ENCODE measurements around the gene AIG1. TPM values are rescaled to one million over a fixed set of nuclear protein-coding genes. Genes with fewer than 3 reads are reported as not detected.

Gene AIG1
- total RNA-seq, 1 donor from 2014 or later, result 37.1 TPM

DNA sequence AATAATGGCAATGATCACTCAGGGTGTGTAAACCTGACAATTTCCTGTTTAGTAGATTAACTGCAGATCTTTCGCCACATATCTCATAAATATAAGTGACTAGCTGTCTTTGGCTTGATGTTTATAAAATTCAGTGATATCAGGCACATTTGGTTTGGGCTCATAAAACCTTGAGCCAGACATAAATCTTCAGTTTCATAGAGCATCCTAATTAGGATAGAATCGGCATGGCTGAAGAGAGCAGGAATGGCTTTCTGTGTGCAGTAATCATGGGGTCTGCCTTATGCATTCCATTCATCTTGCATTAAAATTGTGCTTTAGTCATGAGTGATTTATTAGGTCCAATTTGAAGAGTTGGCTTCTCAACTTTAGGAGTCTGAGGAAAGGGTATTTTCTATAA, 27.2 kb downstream of the AIG1 start:
- DNase-seq (ENCODE audit: low spot score), result no peak
- no peak for TF ChIP-seq EZH2phosphoT487 (IDR thresholded peaks at IDR 0.05)
- no peak for TF ChIP-seq EZH2 (IDR thresholded peaks at IDR 0.05)
- TF ChIP-seq, protein P1, sequence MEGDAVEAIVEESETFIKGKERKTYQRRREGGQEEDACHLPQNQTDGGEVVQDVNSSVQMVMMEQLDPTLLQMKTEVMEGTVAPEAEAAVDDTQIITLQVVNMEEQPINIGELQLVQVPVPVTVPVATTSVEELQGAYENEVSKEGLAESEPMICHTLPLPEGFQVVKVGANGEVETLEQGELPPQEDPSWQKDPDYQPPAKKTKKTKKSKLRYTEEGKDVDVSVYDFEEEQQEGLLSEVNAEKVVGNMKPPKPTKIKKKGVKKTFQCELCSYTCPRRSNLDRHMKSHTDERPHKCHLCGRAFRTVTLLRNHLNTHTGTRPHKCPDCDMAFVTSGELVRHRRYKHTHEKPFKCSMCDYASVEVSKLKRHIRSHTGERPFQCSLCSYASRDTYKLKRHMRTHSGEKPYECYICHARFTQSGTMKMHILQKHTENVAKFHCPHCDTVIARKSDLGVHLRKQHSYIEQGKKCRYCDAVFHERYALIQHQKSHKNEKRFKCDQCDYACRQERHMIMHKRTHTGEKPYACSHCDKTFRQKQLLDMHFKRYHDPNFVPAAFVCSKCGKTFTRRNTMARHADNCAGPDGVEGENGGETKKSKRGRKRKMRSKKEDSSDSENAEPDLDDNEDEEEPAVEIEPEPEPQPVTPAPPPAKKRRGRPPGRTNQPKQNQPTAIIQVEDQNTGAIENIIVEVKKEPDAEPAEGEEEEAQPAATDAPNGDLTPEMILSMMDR (IDR thresholded peaks at IDR 0.05), result no peak
- no peaks in the 10 kb centered on the region for H3K9me3 Mint-ChIP-seq
- Histone ChIP-seq H3K9me3 (ENCODE audit: low read depth) (no peaks in the 10 kb centered on the region), H2AFZ (replicated peaks) (no peak overlapping the region), H3K27me3 (no peaks in the 10 kb centered on the region), H3K9ac (no peak overlapping the region), H3K4me1 (no peaks in the 10 kb centered on the region), H3K4me2 (no peak overlapping the region), H3K36me3 (no peaks in the 10 kb centered on the region), H3K79me2 (ENCODE audit: low read depth) (no peaks in the 10 kb centered on the region), H4K20me1 (ENCODE audit: low read depth) (no peaks in the 10 kb centered on the region), H3F3A (ENCODE audit: low read depth) (no peaks in the 10 kb centered on the region), H3K4me3 (no peak overlapping the region), H3K27ac (no peak overlapping the region)
- H3K4me3 Mint-ChIP-seq, result no peak overlapping the region
- no peaks in the 10 kb centered on the region for H3K36me3 Mint-ChIP-seq
- no peaks in the 10 kb centered on the region for H3K4me1 Mint-ChIP-seq
- no peaks in the 10 kb centered on the region for H3K27me3 Mint-ChIP-seq (ENCODE audit: insufficient read depth, low read depth)
- H3K27ac Mint-ChIP-seq, result no peak overlapping the region

DNA sequence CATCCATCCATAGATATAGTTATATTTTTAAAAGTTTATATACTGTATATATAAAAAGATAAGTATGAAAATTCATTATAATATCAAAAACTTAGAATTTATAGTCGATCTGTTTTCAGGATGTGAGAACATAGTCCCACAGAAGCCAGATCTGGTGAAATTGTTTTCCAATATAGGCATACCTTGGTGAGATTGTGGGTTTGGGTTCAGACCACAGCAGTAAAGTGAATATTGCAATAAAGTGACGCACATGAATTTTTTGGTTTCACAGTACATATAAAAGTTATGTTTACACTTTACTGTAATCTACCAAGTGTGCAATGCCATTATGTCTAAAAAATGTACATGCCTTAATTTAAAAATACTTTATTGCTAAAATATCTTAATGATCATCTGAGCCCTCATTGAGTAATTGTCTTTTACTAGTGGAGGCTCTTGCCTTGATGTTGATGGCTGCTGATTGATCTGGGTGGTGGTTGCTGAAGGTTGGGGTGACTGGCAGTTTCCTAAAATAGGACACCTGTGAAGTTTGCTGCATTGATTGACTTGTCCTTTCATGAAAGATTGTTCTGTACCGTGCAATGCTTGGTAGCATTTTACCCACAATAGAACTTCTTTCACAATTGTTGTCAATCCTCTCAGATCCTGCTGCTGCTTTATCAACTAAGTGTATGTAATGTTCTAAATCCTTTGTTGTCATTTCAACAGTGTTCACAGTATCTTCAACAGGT, 29.8 kb downstream of the AIG1 start:
- no peaks in the 10 kb centered on the region for H3F3A ChIP-seq (ENCODE audit: low read depth)
- H3K27ac ChIP-seq, result no peak overlapping the region
- no peaks in the 10 kb centered on the region for H3K9me3 ChIP-seq (ENCODE audit: low read depth)
- TF ChIP-seq, protein P1 (IDR thresholded peaks at IDR 0.05), result no peak
- TF ChIP-seq EZH2 (IDR thresholded peaks at IDR 0.05) (no peak), EZH2phosphoT487 (IDR thresholded peaks at IDR 0.05) (no peak)
- Mint-ChIP-seq H3K9me3 (no peaks in the 10 kb centered on the region), H3K4me3 (no peak overlapping the region), H3K27me3 (ENCODE audit: insufficient read depth, low read depth) (no peaks in the 10 kb centered on the region), H3K4me1 (no peaks in the 10 kb centered on the region), H3K27ac (peak overlapping the region; percentile 3), H3K36me3 (no peaks in the 10 kb centered on the region)
- no peaks in the 10 kb centered on the region for H3K36me3 ChIP-seq
- H2AFZ ChIP-seq (replicated peaks), result no peak overlapping the region
- no peak for DNase-seq (ENCODE audit: low spot score)
- no peak overlapping the region for H3K9ac ChIP-seq
- no peak overlapping the region for H3K4me3 ChIP-seq
- no peaks in the 10 kb centered on the region for H3K4me1 ChIP-seq
- H4K20me1 ChIP-seq (ENCODE audit: low read depth), result no peaks in the 10 kb centered on the region
- H3K4me2 ChIP-seq, result no peak overlapping the region
- H3K27me3 ChIP-seq, result no peaks in the 10 kb centered on the region
- no peaks in the 10 kb centered on the region for H3K79me2 ChIP-seq (ENCODE audit: low read depth)

DNA sequence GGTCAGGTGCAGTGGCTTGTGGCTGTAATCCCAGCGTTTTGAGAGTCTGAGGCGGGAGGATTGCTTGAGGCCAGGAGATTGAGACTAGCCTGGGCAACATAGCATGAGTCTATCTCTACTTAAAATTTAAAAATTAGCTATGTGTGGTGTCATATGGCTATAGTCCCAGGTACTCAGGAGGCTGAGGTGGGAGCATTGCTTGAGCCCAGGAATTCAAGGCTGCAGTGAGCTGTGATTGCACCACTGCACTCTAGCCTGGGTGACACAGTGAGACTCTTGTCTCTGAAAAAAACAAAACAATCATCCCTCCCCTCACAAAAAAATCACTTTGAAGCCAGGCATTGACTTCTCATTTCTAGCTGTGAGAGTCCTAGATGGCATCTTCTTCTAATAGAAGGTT, 32.1 kb downstream of the AIG1 start:
- Histone ChIP-seq H3K4me2 (no peak overlapping the region), H3K36me3 (no peaks in the 10 kb centered on the region), H4K20me1 (ENCODE audit: low read depth) (no peaks in the 10 kb centered on the region), H2AFZ (replicated peaks) (no peak overlapping the region), H3K4me1 (no peaks in the 10 kb centered on the region), H3K4me3 (no peak overlapping the region), H3K9ac (no peak overlapping the region), H3F3A (ENCODE audit: low read depth) (no peaks in the 10 kb centered on the region), H3K79me2 (ENCODE audit: low read depth) (no peaks in the 10 kb centered on the region), H3K27me3 (no peaks in the 10 kb centered on the region), H3K27ac (no peak overlapping the region), H3K9me3 (ENCODE audit: low read depth) (no peaks in the 10 kb centered on the region)
- Mint-ChIP-seq H3K27ac (no peak overlapping the region), H3K4me1 (no peaks in the 10 kb centered on the region), H3K27me3 (ENCODE audit: insufficient read depth, low read depth) (no peaks in the 10 kb centered on the region), H3K36me3 (no peaks in the 10 kb centered on the region), H3K9me3 (no peaks in the 10 kb centered on the region), H3K4me3 (no peak overlapping the region)
- no peak for DNase-seq (ENCODE audit: low spot score)
- TF ChIP-seq, protein P1 (IDR thresholded peaks at IDR 0.05), result no peak
- TF ChIP-seq EZH2phosphoT487 (IDR thresholded peaks at IDR 0.05), result no peak
- no peak for TF ChIP-seq EZH2 (IDR thresholded peaks at IDR 0.05)
